GM18909 (cell line): Measurements from ENCODE around the gene AFG1L.

ENCODE experiments used
- ATAC-seq: cut with Tn5 transposase; IDR thresholded peaks from one replicate; pipeline ENCODE4 v1.9.1; 2021; ENCODE audit warnings: mild to moderate bottlenecking; ENCODE audit not compliant: unreplicated experiment, poor library complexity

The AFG1L gene

DNA sequence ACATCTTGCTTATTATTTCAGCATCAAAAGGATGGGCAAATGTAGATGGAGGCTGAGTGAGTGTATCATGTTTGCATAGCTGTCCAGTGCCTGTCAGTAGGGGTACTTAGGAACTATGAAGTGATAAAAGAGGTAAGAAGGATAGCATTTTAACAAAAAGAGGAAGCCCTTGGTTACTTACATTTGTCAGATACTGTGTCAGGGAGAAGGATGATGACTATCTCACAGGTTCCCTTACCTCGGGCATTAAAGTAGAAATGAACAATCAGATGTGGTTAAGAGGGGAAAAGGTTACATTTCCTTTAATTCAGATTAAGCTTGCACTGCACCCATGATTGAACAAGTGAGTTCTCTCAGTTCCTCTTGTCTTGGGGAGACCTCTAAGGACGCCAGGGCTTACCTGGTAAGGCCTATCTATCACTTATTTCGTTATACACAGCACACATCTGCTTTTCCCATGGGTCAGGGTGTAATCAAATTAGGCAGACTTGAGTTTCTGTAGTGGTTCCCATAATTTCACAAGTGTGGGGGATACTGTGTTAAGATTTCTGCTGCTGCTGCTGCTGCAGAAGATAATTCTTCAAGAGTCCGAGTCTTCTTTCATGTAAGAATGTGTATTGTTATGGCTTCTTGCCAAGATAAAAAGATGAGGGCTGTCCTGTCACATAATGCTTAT lies 270.4 kb downstream of the AFG1L start:
- ATAC-seq = peak; percentile 85

DNA sequence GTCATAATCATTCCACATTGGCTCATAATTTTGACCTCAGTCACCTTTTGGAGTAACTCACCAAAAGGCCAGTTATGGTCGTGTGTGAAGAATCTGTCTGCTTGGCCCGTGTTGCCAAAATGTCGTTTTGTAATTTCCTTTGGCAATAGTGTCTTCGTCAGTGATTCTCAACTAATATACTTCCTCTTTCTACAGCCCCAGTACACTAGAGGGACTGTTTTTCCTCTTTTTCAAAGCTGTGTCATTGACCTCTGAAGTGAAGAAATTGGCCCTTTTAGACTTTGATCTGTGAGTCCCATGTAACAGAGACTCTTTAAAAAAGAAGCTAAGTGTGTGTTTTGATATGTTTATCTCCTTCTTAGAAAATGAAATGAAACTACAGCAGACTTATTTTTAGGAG lies 271.0 kb downstream of the AFG1L start:
- ATAC-seq = peak; percentile 41

GRCh38 chr6:108566406-108566805 lies 271.6 kb downstream of the AFG1L start:
- no peak for ATAC-seq

DNA sequence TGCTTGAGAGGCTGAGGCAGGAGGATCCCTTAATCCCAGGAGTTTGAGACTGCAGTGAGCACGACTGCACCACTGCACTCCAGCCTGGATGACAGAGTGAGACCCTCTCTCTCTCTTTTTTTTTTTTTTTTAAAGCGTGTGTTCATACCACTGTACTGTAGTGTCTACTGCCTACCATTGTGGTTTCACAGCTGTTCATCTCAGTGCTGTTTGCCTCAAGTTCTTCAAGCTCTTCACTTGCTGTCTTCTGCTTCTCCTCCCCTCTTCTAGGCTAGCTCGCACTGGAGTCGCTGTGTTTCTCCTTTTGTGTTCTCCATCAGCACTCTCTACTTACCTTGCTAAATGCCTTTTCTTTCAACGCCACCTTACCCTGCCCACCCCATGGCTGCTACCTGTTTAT lies 273.2 kb downstream of the AFG1L start:
- no peak for ATAC-seq

DNA sequence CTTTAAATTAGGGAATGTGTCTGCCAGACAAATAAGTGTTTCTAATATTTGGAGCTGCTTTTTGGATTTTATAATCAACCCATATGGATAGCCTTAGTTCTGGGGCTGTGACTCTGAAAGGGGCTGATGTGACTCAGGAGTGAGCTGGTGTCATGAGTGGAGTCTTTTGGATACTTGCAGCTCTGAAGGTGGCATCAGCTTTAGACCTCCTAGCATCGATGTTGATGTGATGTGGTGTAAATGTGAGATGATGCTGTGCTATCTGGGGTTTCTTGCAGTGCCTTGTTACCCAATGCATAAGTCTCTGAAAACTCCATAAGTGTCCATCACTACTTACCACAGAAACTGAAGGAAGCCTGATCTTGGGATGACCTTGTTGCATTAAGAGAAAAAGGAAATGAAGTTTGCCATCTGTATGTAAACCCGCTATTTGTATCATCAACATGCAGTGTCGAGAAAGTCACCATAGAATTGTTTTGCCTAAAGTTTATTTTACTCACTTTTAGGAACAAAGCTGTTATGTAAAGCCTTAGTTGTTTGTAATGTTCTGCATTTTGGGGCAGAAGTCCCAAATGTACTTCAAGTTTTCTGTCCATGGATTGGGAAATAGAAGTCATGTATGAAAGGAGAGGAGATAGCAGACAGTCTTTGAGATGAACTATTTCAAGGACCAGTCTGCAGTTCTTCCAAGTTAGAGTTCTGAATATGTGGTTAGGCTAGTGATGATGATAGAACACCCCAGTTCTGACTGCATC lies 273.9 kb downstream of the AFG1L start:
- no peak for ATAC-seq

DNA sequence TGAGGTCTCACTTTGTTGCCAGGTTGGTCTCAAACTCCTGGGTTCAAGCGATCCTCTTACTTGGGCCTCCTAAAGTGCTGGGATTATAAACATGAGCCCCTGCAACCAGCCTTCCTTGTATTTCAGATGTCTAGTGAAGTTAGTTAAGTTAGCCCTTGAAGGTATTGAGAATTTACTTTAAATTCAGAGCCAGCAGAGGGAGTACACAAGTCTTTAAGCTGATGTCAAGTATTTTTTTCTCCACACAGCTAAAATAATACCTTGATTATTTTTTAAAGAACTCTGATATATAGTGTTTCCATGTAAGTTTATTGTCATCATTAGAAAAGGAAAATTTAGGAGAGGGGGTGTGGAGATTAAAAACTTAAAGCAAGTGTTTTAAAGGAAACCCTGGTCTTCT lies 275.7 kb downstream of the AFG1L start:
- no peak for ATAC-seq

DNA sequence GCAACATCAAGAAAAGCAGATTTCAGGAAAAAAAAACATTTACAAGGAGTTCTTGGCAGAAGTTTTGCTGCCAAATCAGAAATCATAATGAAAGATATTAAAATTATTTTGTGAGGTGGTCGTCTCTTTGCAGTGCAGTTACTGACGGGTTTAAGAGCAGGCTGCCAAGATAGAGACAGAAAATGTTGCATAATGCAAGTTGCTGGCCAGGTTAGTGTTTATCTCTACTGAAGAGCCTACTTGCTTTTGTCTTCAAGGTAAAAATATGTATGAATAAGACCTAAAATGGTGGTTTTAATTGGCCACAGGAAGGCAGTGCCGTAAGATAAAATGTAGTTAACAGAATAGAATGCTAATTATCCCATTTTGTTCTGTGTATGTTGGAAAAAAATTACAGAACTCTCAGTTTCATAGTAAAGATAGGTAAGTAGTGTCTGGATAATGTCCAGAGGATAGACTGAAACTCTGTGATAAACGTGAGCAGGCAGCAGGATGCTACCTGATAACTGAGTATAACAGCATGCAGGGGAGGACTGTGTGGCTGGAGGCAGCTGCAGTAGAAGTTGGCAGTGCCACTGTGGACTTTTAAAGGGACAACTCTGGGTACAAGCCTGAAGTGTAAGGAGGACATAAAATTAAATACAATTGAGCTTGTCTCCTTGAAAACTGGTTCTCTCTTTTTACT lies 279.7 kb downstream of the AFG1L start:
- no peak for ATAC-seq
